Cardiac septum (tissue), 1 donor: ENCODE data around the gene CALR. TPM values are rescaled to one million over a fixed set of nuclear protein-coding genes. Genes with fewer than 3 reads are reported as not detected.
A peak's percentile ranks its signal among the peaks of the same experiment; 100 is the strongest.

Source experiments
- DNase-seq: peaks from one replicate; pipeline ENCODE4 v3.0.0-alpha.2; 2020; ENCODE audit warnings: low spot score
- intact Hi-C: fragments of 100-400 bp; cut with DNase I; formaldehyde crosslinking; loops from one replicate; pipeline ENCODE4 v1.14.0; 2022
- total RNA-seq: library from RNA; stranded (reverse); fragmentation: NEBNext Ultra II Directional; extraction: Animal tissue kit (Norgen Biotek cat#: 25700); gene quantifications from one replicate; pipeline ENCODE4 v1.2.1, GENCODE V29; 2021
- donor health status: DM: no; HTN: no; CAD: no.

The CALR gene
- total RNA-seq, 1 donor from 2014 or later: 412 TPM

DNA sequence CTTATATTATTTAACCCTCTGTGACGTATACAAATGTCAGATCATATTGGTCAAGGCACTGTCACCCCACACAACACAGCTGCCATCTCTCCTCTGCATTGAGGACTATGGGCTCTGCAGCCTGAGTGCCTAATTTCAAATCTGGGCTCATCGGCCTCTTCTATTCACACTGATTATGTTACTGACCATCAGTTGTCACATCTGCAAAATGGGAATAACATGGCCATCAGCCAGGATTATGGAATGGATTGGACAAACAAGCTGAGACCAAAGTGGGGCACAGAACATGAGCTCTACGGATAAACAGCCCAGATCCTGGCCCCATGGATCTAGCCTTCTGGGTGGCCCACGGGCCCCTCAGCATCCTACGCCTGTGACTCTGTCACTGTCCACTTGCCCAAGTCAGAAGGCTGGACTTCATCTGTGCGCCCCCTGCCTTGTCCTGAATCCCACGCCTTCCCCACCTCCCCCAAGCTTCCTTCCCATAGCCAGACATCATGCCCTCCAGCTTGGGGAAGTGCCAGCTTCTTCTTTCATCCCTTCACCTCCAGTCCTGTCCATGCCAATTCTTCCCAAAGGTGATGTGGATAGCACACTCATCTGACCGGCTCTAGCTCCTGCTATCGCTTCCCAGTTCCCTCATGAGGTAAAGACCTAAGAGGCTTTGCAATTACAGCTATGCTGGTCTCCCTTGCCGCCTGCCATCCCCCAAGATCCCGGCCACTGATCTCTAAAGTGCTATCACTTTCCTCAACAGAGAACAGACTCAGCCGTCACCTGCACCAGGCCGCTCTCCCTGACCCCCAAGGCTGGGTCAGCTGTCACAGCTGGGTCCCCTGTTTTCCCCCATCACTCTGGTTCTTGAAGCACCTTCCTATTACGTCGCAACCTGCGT, 5.8 kb upstream of the CALR start:
- intact Hi-C loops: loop anchor here (5.0 kb wide), 1 partner anchor 40 kb away; the partner anchor contains the start of gene GCDH
- no peak for DNase-seq

GRCh38 chr19:12933287-12934072, 4.9 kb upstream of the CALR start, which contains the start of gene FARSA:
FARSA (minus strand) TSS chr19:12933711; CDS start chr19:12933696, 15 bp downstream.
- DNase-seq: peak; percentile 98
- intact Hi-C loops: loop anchor here (5.0 kb wide), 1 partner anchor 41 kb away; the partner anchor contains the start of gene GCDH

- no peak for DNase-seq
- intact Hi-C loops: no loop called here
Measured at GRCh38 chr19:12935071-12935470, 3.3 kb upstream of the CALR start.

DNA sequence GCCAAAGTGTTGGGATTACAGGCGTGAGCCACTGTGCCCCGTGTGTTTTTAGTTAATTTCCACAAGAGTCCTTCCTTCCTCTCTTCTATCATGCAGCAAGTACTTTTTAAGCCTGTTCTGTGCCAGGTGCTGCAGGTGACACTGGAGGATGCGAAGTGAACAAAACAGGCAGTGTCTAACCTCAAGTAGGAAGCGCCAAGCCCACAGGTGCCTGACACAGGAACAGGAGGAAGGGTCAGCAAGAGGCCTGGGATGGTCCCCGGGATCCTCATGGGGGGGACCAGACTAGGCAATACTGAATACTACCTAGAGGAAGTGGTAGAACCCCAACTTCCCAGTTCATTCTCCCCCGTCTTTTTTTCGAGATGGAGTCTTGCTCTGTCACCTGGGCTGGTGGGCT, 1.8 kb upstream of the CALR start:
- DNase-seq: no peak
- intact Hi-C loops: no loop called here

DNA sequence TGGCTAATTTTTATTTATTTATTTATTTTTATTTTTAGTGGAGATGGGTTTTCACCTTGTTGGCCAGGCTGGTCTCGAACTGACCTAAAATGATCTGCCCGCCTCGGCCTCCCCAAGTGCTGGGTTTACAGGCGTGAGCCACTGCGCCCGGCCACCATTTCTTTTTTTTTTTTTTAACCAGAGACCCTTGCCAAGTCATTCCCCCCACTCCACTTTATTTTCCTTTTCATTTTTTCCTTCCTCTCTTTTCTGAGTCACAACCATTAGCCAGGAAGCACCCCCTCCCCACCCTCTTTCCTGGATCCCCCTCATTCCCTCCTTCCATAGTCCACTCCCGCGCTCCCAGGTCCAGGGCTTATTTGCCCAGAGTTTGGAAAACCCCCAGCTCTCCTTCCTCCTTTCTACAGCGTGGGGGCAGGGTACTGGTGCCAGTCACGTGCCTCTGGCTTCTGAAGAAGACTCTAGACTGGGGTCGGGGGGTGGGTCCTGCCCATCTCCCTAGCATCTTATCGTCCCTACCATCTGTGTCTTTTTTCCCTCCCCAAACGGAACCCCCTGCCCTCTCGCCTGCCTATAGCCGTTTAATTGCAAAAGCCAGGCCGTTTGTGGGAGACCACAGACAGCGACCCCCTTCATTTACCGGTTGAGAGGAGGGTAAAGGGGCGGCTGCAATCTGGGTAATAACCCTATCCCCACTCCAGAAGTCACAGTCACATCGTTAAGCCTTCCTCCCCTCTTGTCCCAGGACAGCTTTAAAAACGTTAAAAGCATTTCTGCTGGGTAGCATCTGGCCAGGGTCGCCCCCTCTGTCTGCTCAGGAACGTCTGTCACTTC, 1.1 kb upstream of the CALR start:
- no peak for DNase-seq

GRCh38 chr19:12938779-12939601, 581 bp downstream of the CALR start:
- no peak for DNase-seq
- intact Hi-C loops: no loop called here

More for the DNA sequence above, 1.1 kb upstream of the CALR start:
- intact Hi-C loops: no loop called here

DNA sequence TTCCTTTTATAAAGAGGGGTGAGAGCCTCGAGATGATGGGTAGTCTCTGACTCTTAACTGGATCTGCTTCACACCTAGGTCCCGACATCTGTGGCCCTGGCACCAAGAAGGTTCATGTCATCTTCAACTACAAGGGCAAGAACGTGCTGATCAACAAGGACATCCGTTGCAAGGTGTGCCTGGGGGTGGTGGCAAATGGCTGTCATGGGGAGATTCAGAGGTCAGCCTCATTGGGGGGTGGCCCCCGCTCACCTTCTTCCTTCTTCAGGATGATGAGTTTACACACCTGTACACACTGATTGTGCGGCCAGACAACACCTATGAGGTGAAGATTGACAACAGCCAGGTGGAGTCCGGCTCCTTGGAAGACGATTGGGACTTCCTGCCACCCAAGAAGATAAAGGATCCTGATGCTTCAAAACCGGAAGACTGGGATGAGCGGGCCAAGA, 1.6 kb downstream of the CALR start:
- DNase-seq: no peak
- intact Hi-C loops: no loop called here

GRCh38 chr19:12940897-12941296, 2.5 kb downstream of the CALR start:
- intact Hi-C loops: no loop called here
- DNase-seq: no peak

GRCh38 chr19:12943437-12944044, 5.1 kb downstream of the CALR start:
- DNase-seq: no peak
- intact Hi-C loops: no loop called here

DNA sequence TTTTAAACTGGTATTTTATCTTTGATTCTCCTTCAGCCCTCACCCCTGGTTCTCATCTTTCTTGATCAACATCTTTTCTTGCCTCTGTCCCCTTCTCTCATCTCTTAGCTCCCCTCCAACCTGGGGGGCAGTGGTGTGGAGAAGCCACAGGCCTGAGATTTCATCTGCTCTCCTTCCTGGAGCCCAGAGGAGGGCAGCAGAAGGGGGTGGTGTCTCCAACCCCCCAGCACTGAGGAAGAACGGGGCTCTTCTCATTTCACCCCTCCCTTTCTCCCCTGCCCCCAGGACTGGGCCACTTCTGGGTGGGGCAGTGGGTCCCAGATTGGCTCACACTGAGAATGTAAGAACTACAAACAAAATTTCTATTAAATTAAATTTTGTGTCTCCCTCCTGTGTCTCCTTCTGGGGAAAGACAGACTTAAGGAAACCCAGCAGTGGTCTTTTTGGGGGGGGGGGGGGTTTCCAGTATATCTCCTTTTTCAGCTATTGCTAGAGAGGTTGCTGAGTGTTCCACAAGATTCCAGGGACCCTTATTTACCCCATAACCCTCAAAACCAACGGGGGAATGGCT, 5.8 kb downstream of the CALR start:
- no peak for DNase-seq
- intact Hi-C loops: no loop called here

DNA sequence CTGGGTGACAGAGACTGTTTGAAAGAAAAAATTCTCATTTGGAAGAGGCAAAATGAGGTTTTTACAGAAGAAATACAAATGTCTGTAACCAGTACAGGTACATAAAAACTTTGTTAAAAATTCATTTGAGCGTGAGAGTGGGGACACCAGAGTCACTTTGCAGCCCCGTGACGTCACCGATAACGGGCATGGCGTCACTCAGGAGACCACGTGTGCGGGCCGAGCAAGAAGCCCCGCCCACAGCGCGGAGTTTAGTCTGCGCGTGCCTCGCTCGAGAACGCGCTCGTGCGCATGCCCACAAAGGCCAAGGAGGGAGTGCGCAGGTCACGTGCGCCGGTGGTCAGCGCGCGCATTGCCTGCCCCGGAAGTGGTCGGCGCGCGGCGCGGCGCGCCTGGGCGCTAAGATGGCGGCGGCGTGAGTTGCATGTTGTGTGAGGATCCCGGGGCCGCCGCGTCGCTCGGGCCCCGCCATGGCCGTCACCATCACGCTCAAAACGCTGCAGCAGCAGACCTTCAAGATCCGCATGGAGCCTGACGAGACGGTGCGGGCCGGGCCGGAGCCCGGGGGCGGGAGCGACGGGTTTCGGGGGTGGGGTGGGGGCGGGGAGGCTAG, 7.2 kb downstream of the CALR start, which contains the start of gene RAD23A:
Gene RAD23A, plus strand, starts transcription at position 384 of the 613 bp plus-strand sequence. Its CDS starts 87 bp downstream, at position 471.
- intact Hi-C loops: no loop called here

DNA sequence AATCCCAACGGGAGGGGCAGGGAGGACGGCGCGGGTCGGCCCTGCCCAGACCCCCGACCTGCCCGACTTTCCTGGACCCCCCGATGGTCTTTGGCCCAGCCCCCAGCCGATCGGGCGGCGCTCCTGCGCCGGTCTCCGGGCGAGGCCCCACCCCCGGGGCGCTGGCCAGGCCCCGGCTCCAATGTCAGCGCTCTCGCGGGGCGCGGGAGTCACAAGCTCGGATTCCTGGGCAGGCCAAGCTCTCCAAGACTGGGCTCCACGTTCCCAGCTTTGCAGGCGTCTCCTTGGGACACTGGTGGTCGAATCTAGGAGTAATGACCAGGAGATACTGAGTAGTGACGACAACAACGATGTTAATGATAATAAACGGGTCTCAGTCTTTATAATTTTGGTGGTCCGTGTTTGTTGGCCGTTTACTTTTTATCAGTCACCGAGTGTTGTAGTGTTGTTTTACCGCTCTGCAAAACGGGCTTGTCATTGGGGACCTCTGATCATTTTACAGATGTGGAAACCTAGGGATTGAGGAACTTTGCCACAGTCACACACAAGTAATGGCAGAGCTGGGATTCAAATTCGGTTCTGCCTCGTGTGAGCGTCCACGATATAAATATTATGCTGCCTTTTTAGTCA, 7.8 kb downstream of the CALR start:
- intact Hi-C loops: no loop called here
- DNase-seq: no peak

More for the DNA sequence above, 7.2 kb downstream of the CALR start, which contains the start of gene RAD23A:
- DNase-seq: peak; percentile 97

DNA sequence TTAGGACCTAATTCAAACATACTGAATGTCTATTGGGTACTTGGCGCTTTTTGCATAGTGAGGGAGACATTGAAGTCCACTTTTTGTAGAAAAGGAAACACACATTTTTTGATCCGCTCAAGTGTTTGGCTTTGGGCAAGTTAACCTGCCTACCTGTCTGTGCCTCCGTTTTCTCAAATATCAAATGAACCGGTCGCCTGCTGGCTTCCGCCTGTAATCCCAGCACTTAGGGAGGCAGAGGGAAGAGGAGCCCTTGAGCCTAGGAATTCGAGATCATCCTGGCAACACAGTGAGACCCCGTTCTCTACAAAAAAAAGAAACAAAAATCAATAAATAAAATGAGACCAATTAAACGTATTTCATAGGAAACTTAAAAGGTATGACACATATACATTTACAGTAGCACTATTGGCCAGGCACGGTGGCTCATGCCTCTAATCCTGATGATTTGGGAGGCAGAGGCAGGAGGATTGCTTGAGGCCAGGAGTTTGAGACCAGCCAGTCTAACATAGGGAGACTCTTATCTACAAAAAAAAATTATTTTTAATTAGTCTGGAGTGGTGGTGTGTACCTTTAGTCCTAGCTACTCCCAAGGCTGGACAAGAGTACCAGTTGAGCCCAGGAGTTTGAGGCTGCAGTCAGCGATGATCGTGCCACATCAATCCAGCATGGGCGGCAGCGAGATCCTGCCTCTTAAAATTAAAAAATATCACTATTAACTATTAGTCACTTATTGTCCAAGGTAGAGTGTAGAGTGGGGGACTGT, 8.5 kb downstream of the CALR start:
- no peak for DNase-seq
- intact Hi-C loops: no loop called here

GRCh38 chr19:12947702-12948611, 9.5 kb downstream of the CALR start:
- intact Hi-C loops: no loop called here
- DNase-seq: no peak
